HepG2 (cell line): Measurements from ENCODE around the gene ZSCAN26. TPM values are rescaled to one million over a fixed set of nuclear protein-coding genes. Genes with fewer than 3 reads are reported as not detected.

ENCODE experiments used
- ARID2 ChIP-seq: sonication (generic); formaldehyde crosslinking; IDR thresholded peaks from 2 replicates; pipeline ENCODE4 v1.8.1; 2022; ENCODE audit warnings: mild to moderate bottlenecking, missing genetic modification reagents, borderline replicate concordance
- ARID4A ChIP-seq: sonication (generic); formaldehyde crosslinking; IDR thresholded peaks from 2 replicates; pipeline ENCODE4 v1.5.0; 2020; ENCODE audit warnings: mild to moderate bottlenecking, missing genetic modification reagents, borderline replicate concordance
- CENPT ChIP-seq: sonication (generic); formaldehyde crosslinking; IDR thresholded peaks from 2 replicates; pipeline ENCODE4 v1.8.0; 2022; ENCODE audit warnings: low read depth, mild to moderate bottlenecking, moderate library complexity, missing genetic modification reagents
- HMGXB4 ChIP-seq, 2 experiments: sonication (generic) in 1 of 2; formaldehyde crosslinking in 1 of 2; IDR thresholded peaks; 2 replicates each; pipeline versions ENCODE4 v1.4.0 to v1.6.1; 2018 to 2020; ENCODE audit warnings: missing genetic modification reagents in 2 of 2, borderline replicate concordance in 1 of 2, low read depth in 1 of 2, mild to moderate bottlenecking in 1 of 2, missing biosample characterization in 1 of 2
- IKZF4 ChIP-seq: sonication (generic); formaldehyde crosslinking; IDR thresholded peaks from 2 replicates; pipeline ENCODE4 v1.5.1; 2020; ENCODE audit warnings: borderline replicate concordance, mild to moderate bottlenecking, low read depth, missing genetic modification reagents; ENCODE audit errors: not compliant biosample characterization
- ISX ChIP-seq: sonication (generic); formaldehyde crosslinking; conservative IDR thresholded peaks from 2 replicates; pipeline ENCODE4 v1.5.0; 2020; ENCODE audit warnings: missing genetic modification reagents
- MED1 ChIP-seq: sonication (generic); formaldehyde crosslinking; IDR thresholded peaks from 2 replicates; pipeline ENCODE4 v1.4.0; 2020; ENCODE audit warnings: missing genetic modification reagents
- MXI1 ChIP-seq: IDR thresholded peaks from 3 replicates; pipeline ENCODE4 v1.6.1; 2012; ENCODE audit warnings: low read depth, low read length, inconsistent platforms, borderline replicate concordance
- PAWR ChIP-seq: sonication (generic); formaldehyde crosslinking; IDR thresholded peaks from 2 replicates; pipeline ENCODE4 v1.4.0; 2020; ENCODE audit warnings: missing genetic modification reagents, mild to moderate bottlenecking, borderline replicate concordance
- PLSCR1 ChIP-seq: sonication (generic); formaldehyde crosslinking; IDR thresholded peaks from 2 replicates; pipeline ENCODE4 v1.5.0; 2020; ENCODE audit warnings: missing genetic modification reagents, mild to moderate bottlenecking, borderline replicate concordance
- SIN3B ChIP-seq: fragments of 150-350 bp; IDR thresholded peaks from 2 replicates; pipeline ENCODE4 v1.6.1; 2014; ENCODE audit warnings: low read length
- SNAPC2 ChIP-seq: sonication (generic); formaldehyde crosslinking; IDR thresholded peaks from 2 replicates; pipeline ENCODE4 v1.8.1; 2022; ENCODE audit warnings: mild to moderate bottlenecking, missing genetic modification reagents
- SYNCRIP ChIP-seq: fragments of 200-400 bp; formaldehyde crosslinking; IDR thresholded peaks from 2 replicates; pipeline ENCODE4 v1.6.1; 2018; ENCODE audit warnings: mild to moderate bottlenecking, low read depth, low read length; ENCODE audit not compliant: insufficient read depth
- TCF7 ChIP-seq: sonication (generic); IDR thresholded peaks from 2 replicates; pipeline ENCODE4 v1.6.1; 2016; ENCODE audit warnings: antibody characterized with exemption, low read depth
- TRAFD1 ChIP-seq: sonication (generic); formaldehyde crosslinking; IDR thresholded peaks from 2 replicates; pipeline ENCODE4 v1.5.1; 2020; ENCODE audit warnings: missing genetic modification reagents, mild to moderate bottlenecking, borderline replicate concordance
- ZNF121 ChIP-seq: sonication (generic); formaldehyde crosslinking; IDR thresholded peaks from 2 replicates; pipeline ENCODE4 v1.5.0; 2020; ENCODE audit warnings: mild to moderate bottlenecking, missing genetic modification reagents
- ZNF547 ChIP-seq: sonication (generic); formaldehyde crosslinking; IDR thresholded peaks from 2 replicates; pipeline ENCODE4 v1.5.1; 2020; ENCODE audit warnings: mild to moderate bottlenecking, missing genetic modification reagents
- ZNF556 ChIP-seq: sonication (generic); formaldehyde crosslinking; IDR thresholded peaks from 2 replicates; pipeline ENCODE4 v1.4.0; 2020; ENCODE audit warnings: mild to moderate bottlenecking, missing genetic modification reagents, borderline replicate concordance
- ZNF768 ChIP-seq: sonication (generic); formaldehyde crosslinking; IDR thresholded peaks from 2 replicates; pipeline ENCODE4 v1.4.0; 2020; ENCODE audit warnings: missing genetic modification reagents
- ZNF816 ChIP-seq: sonication (generic); formaldehyde crosslinking; IDR thresholded peaks from 2 replicates; pipeline ENCODE4 v1.8.0; 2022; ENCODE audit warnings: missing genetic modification reagents, mild to moderate bottlenecking, borderline replicate concordance
- polyA plus RNA-seq, 8 experiments: library from polyadenylated mRNA; depleted of rRNA in 3 of 8; stranded (reverse) in 7 of 8; unstranded in 1 of 8; fragments of >200 nt; fragmentation: Illumina TruSeq in 4 of 8; extraction: Trizol in 4 of 8; gene quantifications; 2 replicates each; pipeline versions ENCODE4 v1.2.1 to v1.2.3, GENCODE V29; 2011 to 2016; ENCODE audit warnings: low read depth in 4 of 8, missing spikeins in 1 of 8, mixed read lengths in 1 of 8; ENCODE audit not compliant: insufficient read depth in 1 of 8
- total RNA-seq, 5 experiments: library from RNA; depleted of rRNA; stranded (reverse); fragments of >200 nt; fragmentation: Illumina TruSeq; extraction: Trizol; gene quantifications; 2 replicates each; pipeline ENCODE4 v1.2.3, GENCODE V29; 2016; ENCODE audit warnings: low read depth in 1 of 5

ZSCAN26 gene
- total and polyA plus RNA-seq, 2 of the 13 experiments (the other 11 are each of a cell fraction or from before 2014, with no cell fraction given), result 12.0 to 15.6 TPM

GRCh38 chr6:28266962-28267694 lies at the start of gene ZSCAN26 (continued):
- TF ChIP-seq ARID4A (CRISPR knock-in tag) (peak; percentile 93), PAWR (CRISPR knock-in tag) (no peak), ISX (CRISPR knock-in tag) (0 out of 2 replicates have a peak, but pooled peaks have one; percentile 73), MED1 (CRISPR knock-in tag) (peak; percentile 82), IKZF4 (CRISPR knock-in tag) (peak; percentile 46), TCF7 (no peak), CENPT (CRISPR knock-in tag) (no peak), ZNF547 (CRISPR knock-in tag) (peak; percentile 94), MXI1 (no peak), ZNF816 (CRISPR knock-in tag) (0 out of 2 replicates have a peak, but pooled peaks have one; percentile 63), SIN3B (peak; percentile 30; the same call in 1 of the 2 replicates), ARID2 (CRISPR knock-in tag) (no peak), ZNF768 (CRISPR knock-in tag) (peak; percentile 84), TRAFD1 (CRISPR knock-in tag) (0 out of 2 replicates have a peak, but pooled peaks have one; percentile 61), SYNCRIP (no peak), ZNF556 (peak; percentile 94; the same call in 1 of the 2 replicates), ZNF121 (CRISPR knock-in tag) (no peak), PLSCR1 (no peak), HMGXB4 (CRISPR knock-in tag; IDR thresholded peaks at IDR 0.05; ENCODE audit: borderline replicate concordance in 1 of 2, low read depth in 1 of 2) (peak; percentile 94 to 97; a peak in 3 of 4 replicates), SNAPC2 (0 out of 2 replicates have a peak, but pooled peaks have one; percentile 75)
